Measurements from ENCODE around the gene DYNLL2.
"Not testable (repeated sequence)": the region's sequence is repeated elsewhere in the genome, so short reads cannot be mapped to it uniquely, and the experiment has no call there.

DYNLL2 gene

GRCh38 chr17:58107306-58107705 lies 24.1 kb downstream of the DYNLL2 start:
- no peak for DNase-seq

- DNase-seq: no peak
Observed at GRCh38 chr17:58109197-58109596, 26.0 kb downstream of the DYNLL2 start.

GRCh38 chr17:58110012-58110411 lies 26.8 kb downstream of the DYNLL2 start:
- no peak for DNase-seq

GRCh38 chr17:58111676-58112075 lies 28.5 kb downstream of the DYNLL2 start:
- no peak for DNase-seq

- peak; percentile 88 for DNase-seq
Observed at GRCh38 chr17:58112970-58113631, 29.9 kb downstream of the DYNLL2 start.

GRCh38 chr17:58113947-58114346 lies 30.7 kb downstream of the DYNLL2 start:
- no peak for DNase-seq

GRCh38 chr17:58117382-58117781 lies 34.2 kb downstream of the DYNLL2 start:
- no peak for DNase-seq

- DNase-seq: no peak
Observed at GRCh38 chr17:58119491-58119890, 36.3 kb downstream of the DYNLL2 start.

GRCh38 chr17:58120195-58120822 lies 37.1 kb downstream of the DYNLL2 start:
- peak; percentile 62 for DNase-seq

- DNase-seq: peak; percentile 74
Observed at GRCh38 chr17:58121925-58122324, 38.7 kb downstream of the DYNLL2 start.

- DNase-seq: no peak
Observed at GRCh38 chr17:58127846-58128245, 44.6 kb downstream of the DYNLL2 start.

GRCh38 chr17:58132697-58133096 lies 49.5 kb downstream of the DYNLL2 start:
- not testable (repeated sequence) for DNase-seq

GRCh38 chr17:58136669-58137279 lies 53.6 kb downstream of the DYNLL2 start:
- no peak for DNase-seq

GRCh38 chr17:58141505-58141904 lies 58.3 kb downstream of the DYNLL2 start:
- no peak for DNase-seq

- DNase-seq: not testable (repeated sequence)
Observed at GRCh38 chr17:58143335-58143734, 60.1 kb downstream of the DYNLL2 start.

GRCh38 chr17:58144801-58145200 lies 61.6 kb downstream of the DYNLL2 start:
- no peak for DNase-seq
